ENCODE measurements around the gene PCNT.
"Not testable (repeated sequence)": the region's sequence is repeated elsewhere in the genome, so short reads cannot be mapped to it uniquely, and the experiment has no call there.

PCNT gene

GRCh38 chr21:46388206-46388880 is 64.4 kb downstream of the PCNT start:
- no peak for DNase-seq

DNA sequence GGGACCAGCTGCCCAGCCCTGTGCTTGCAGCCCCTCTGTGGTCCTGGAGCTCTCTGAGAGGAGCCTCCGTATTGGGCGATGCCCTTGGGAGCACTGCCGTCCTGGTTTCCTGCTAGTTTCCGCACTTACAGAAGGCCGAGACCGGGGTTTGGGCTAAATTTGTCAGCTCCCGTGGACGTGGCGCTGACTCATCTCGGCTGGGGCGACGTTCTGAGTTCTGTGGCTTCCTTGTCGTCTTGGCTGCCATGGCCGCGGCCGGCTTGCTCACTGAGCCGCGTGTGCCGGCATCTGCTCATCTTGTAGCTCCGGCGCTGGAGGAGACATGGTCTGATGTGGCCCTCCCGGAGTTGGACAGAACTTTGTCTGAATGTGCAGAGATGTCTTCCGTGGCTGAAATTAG is 64.9 kb downstream of the PCNT start:
- DNase-seq, result no peak

DNA sequence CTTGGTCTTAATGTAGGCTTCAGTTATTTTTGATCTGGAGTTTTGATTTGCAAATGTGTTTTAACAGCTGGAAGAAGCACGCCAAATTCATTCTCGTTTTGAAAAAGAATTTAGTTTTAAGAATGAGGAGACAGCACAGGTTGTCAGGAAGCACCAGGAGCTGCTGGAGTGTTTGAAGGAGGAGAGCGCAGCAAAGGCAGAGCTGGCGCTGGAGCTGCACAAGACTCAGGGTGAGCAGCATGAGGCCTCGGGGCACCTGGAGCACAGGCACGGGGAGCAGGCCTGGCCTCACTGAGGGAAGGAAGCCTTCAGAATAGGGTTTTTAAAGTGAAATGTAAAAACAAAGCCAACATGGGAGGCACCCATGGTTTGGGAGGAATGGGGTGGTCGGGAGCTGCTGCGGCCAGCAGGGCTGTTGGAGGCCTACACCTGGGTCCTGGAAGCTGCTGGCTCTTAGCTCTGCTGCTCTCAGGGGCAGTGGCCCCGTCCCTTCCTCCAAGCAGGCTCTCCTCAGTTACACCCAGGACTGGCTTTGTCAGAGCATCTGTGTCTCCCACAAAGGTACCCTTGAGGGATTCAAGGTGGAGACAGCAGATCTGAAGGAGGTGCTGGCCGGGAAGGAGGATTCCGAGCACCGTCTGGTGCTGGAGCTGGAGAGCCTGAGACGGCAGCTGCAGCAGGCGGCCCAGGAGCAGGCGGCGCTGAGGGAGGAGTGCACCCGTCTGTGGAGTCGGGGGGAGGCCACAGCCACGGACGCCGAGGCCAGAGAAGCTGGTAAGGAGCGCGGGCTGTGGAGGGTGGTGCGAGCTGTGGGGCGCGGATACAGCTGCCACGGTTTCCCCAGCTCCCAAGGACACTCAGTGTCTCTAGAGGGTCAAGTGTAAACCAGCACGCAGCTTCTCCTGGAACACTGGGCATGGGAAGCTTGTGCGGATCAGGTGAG is 66.9 kb downstream of the PCNT start:
- no peak for DNase-seq

DNA sequence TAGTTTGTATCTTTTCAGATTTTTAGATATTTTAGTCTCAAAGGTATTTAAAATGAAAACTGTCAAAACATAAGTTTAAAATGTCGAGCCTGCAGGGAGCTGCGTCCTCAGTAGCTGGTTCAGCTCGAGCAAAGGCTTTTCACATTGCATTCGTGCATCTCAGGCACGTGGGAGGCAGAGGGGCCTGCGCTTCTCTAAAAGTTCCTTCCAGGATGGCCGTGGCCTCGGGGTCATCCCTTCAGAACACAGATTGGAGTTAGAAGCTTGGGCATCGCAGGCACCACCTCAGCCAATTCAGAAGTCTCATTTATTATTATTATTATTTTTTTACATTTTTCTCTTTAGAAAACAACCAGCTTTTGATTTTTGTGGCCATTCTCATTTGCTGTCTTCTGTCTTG is 67.8 kb downstream of the PCNT start:
- no peak for DNase-seq

DNA sequence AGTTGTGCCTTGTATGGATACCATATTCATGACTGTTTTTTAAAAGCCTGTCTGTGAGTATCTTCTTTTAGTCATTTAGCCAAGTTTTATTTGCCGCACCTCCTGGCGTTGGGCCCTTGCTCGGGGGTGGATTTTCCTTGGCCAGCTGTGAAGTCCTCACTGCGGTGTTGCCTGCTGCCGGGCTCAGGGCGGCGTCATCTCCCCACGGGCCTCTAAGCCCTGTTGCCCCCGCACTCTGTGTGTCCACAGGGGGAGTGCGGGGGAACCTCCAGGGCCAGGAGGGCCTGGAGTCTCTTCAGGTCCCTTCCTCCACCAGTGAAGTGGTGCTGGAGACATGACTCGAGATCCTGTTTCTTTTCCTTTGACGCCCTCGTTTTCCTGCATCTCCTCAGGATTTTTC is 69.0 kb downstream of the PCNT start:
- no peak for DNase-seq

GRCh38 chr21:46393451-46393940 is 69.5 kb downstream of the PCNT start:
- no peak for DNase-seq

GRCh38 chr21:46393941-46394594 is 70.1 kb downstream of the PCNT start:
- no peak for DNase-seq

GRCh38 chr21:46394595-46395104 is 70.7 kb downstream of the PCNT start:
- no peak for DNase-seq

DNA sequence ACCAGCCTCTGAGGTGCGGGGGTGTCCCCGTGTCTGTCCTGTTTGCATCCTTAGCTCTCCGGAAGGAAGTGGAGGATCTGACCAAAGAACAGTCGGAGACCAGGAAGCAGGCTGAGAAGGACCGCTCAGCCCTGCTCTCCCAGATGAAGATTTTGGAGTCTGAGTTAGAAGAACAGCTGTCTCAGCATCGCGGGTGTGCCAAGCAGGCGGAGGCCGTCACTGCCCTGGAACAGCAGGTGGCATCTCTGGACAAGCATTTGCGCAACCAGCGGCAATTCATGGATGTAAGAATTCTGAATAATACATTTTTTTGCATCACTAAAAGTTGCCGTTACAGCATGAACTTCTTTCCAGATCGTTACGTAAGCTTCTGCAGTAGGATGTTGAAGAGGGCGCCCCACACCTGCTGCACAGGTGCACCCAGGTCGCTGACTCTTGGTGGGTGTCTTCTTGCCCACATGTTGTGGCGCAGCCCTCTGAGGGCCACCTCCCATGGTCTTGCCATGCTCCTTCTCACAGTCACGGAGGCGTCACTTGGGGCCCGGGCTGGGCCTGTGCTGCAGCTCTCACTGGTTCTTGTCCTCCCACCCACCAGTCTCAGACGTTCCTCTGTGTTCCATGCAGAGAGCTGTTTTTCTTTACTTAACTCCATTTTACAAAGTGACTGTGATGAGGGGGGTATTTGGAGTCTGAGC is 73.4 kb downstream of the PCNT start:
- DNase-seq, result no peak

- no peak for DNase-seq
Measured at GRCh38 chr21:46397993-46398392, 74.0 kb downstream of the PCNT start.

DNA sequence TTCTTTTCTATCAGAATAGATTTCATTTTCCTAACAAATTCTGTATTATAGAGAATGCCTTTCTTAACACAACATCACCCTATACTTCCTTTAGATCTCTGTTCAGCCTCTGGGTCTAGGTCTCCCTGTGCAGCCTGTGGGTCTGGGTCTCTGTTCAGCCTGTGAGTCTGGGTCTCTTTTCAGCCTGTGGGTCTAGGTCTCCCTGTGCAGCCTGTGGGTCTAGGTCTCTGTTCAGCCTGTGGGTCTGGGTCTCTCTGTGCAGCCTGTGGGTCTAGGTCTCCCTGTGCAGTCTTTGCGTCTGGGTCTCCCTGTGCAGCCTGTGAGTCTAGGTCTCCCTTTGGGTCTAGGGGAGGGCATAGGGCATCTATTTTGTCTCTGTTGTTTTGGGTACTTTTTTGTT is 75.2 kb downstream of the PCNT start:
- DNase-seq, result no peak

DNA sequence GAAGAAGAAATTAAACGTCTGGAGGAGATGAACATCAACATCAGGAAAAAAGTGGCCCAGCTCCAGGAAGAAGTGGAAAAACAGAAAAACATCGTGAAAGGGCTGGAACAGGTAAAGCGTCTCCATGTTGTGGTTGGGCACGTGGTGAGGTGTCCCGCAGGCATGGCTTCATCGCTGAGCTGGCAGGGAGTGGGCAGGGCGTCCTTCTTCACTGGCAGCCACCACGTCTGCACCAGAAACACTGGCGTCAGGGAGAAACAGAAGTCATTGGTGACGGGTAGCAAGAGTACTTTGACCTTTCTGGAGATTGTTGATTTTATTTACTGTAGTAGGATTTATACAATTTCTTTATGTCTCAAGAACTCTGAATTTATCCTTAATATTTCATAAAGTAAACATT is 75.7 kb downstream of the PCNT start:
- DNase-seq, result no peak

- no peak for DNase-seq
Measured at GRCh38 chr21:46401186-46401910, 77.4 kb downstream of the PCNT start.

DNA sequence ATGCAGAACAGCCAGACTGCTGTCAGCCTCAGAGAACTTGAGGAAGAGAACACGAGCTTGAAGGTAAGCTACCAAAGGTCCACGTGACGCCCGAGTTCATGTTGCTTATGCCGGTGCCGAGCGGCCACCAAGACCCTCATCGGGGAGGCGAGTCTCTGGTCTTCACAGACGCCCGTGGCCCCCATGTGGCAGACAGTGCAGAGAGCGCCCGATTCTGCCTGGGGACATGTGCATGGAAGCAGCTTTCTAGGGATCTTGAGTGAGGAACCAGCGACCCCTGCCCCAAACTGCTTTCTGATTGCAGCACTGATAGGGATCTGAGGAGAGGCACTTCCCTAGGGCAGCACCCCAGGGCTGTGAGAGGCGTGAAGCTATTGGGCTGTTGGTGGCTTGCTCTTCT is 78.5 kb downstream of the PCNT start:
- DNase-seq, result no peak

GRCh38 chr21:46403234-46403811 is 79.4 kb downstream of the PCNT start:
- not testable (repeated sequence) for DNase-seq

DNA sequence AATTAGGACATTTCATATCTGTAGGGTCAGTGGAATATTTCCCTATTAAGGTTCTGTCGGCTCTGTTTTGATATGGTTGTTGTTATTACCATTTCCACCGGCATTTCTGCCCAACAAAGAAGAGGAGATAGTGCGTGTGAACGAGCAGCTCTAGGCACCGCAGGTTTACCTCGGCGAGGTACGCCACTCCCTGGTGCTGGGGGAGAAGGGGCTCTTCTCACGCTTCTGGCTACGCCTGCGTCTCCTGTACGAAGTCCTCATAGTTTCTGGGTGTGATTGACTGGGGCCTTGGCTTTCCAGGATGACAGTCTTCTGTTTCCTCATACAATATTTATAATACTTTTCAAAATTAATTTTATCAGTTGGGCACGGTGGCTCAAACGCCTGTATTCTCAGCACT is 80.3 kb downstream of the PCNT start:
- no peak for DNase-seq

DNA sequence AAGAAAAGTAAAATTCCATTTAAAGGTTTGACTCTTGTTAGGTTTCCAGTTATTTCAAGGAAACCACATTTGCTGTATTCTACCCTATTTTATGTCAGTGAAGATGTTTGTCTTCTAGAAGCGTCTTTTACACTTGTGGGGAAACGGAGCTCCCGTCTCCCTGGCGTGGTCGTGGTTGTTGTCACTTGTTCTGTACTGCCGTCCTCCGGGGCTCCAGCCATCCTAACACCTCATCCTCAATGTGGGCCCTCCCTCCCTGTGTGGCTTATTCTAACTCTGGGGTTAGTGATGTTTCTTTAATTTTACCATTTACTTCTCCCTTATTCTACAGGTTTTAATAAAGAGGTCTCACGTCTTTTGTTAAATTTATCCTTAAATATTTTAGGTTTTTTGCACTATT is 82.0 kb downstream of the PCNT start:
- DNase-seq, result no peak

GRCh38 chr21:46409641-46410406 is 85.9 kb downstream of the PCNT start:
- no peak for DNase-seq

GRCh38 chr21:46410516-46410915 is 86.6 kb downstream of the PCNT start:
- DNase-seq, result no peak

DNA sequence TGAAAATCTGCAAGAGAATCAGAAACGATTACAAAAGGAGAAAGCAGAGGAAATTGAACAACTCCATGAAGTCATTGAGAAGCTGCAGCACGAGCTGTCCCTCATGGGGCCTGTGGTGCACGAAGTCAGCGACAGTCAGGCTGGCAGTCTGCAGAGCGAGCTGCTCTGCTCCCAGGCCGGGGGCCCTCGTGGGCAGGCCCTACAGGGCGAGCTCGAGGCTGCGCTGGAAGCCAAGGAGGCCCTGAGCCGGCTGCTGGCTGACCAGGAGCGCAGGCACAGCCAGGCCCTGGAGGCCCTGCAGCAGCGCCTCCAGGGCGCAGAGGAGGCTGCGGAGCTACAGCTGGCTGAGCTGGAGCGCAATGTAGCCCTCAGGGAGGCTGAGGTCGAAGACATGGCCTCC is 87.3 kb downstream of the PCNT start:
- DNase-seq, result no peak

- no peak for DNase-seq
Measured at GRCh38 chr21:46411691-46412090, 87.7 kb downstream of the PCNT start.

All from NCI-H446 (cell line).